ENCODE results near the gene ABITRAM. TPM values are rescaled to one million over a fixed set of nuclear protein-coding genes. Genes with fewer than 3 reads are reported as not detected.

The ABITRAM gene
- total and polyA plus RNA-seq, 2 of the 13 experiments (the other 11 are each of a cell fraction or from before 2014, with no cell fraction given): 10.2 to 21.6 TPM

GRCh38 chr9:108885643-108886348 lies 48.4 kb upstream of the ABITRAM start (continued):
- TF ChIP-seq MAX (IDR thresholded peaks at IDR 0.05) (peak; percentile 68; the same call in 1 of the 2 replicates), TCF7 (IDR thresholded peaks at IDR 0.05; ENCODE audit: low read depth) (peak; percentile 94), ZNF264 (CRISPR knock-in tag; IDR thresholded peaks at IDR 0.05) (peak; percentile 76; the same call in 1 of the 2 replicates), ZNF543 (CRISPR knock-in tag; IDR thresholded peaks at IDR 0.05) (peak; percentile 59; the same call in 1 of the 2 replicates), ZNF652 (CRISPR knock-in tag; IDR thresholded peaks at IDR 0.05; ENCODE audit: borderline replicate concordance, low read depth) (peak; percentile 63; the same call in 1 of the 2 replicates), DMTF1 (CRISPR knock-in tag; IDR thresholded peaks at IDR 0.05) (no peak), ZNF75D (CRISPR knock-in tag; IDR thresholded peaks at IDR 0.05; ENCODE audit: borderline replicate concordance) (no peak), ZNF496 (CRISPR knock-in tag; IDR thresholded peaks at IDR 0.05; ENCODE audit: insufficient replicate concordance) (no peak), MIXL1 (CRISPR knock-in tag; IDR thresholded peaks at IDR 0.05) (peak; percentile 96), NFE2L1 (CRISPR knock-in tag; IDR thresholded peaks at IDR 0.05; ENCODE audit: borderline replicate concordance) (no peak), SOX5 (CRISPR knock-in tag; IDR thresholded peaks at IDR 0.05; ENCODE audit: borderline replicate concordance) (peak; percentile 96), RXRA (CRISPR knock-in tag; IDR thresholded peaks at IDR 0.05) (peak; percentile 97; the same call in 1 of the 2 replicates), RCOR2 (CRISPR knock-in tag; IDR thresholded peaks at IDR 0.05) (peak; percentile 93), KAT8 (CRISPR knock-in tag; IDR thresholded peaks at IDR 0.05) (peak; percentile 89), NAIF1 (CRISPR knock-in tag; IDR thresholded peaks at IDR 0.05; ENCODE audit: borderline replicate concordance) (no peak)
- TF ChIP-seq, protein P1, sequence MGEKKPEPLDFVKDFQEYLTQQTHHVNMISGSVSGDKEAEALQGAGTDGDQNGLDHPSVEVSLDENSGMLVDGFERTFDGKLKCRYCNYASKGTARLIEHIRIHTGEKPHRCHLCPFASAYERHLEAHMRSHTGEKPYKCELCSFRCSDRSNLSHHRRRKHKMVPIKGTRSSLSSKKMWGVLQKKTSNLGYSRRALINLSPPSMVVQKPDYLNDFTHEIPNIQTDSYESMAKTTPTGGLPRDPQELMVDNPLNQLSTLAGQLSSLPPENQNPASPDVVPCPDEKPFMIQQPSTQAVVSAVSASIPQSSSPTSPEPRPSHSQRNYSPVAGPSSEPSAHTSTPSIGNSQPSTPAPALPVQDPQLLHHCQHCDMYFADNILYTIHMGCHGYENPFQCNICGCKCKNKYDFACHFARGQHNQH (CRISPR knock-in tag; IDR thresholded peaks at IDR 0.05): peak; percentile 97
- TF ChIP-seq, protein P2, sequence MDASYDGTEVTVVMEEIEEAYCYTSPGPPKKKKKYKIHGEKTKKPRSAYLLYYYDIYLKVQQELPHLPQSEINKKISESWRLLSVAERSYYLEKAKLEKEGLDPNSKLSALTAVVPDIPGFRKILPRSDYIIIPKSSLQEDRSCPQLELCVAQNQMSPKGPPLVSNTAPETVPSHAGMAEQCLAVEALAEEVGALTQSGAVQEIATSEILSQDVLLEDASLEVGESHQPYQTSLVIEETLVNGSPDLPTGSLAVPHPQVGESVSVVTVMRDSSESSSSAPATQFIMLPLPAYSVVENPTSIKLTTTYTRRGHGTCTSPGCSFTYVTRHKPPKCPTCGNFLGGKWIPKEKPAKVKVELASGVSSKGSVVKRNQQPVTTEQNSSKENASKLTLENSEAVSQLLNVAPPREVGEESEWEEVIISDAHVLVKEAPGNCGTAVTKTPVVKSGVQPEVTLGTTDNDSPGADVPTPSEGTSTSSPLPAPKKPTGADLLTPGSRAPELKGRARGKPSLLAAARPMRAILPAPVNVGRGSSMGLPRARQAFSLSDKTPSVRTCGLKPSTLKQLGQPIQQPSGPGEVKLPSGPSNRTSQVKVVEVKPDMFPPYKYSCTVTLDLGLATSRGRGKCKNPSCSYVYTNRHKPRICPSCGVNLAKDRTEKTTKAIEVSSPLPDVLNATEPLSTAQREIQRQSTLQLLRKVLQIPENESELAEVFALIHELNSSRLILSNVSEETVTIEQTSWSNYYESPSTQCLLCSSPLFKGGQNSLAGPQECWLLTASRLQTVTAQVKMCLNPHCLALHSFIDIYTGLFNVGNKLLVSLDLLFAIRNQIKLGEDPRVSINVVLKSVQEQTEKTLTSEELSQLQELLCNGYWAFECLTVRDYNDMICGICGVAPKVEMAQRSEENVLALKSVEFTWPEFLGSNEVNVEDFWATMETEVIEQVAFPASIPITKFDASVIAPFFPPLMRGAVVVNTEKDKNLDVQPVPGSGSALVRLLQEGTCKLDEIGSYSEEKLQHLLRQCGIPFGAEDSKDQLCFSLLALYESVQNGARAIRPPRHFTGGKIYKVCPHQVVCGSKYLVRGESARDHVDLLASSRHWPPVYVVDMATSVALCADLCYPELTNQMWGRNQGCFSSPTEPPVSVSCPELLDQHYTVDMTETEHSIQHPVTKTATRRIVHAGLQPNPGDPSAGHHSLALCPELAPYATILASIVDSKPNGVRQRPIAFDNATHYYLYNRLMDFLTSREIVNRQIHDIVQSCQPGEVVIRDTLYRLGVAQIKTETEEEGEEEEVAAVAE (CRISPR knock-in tag; IDR thresholded peaks at IDR 0.05; ENCODE audit: borderline replicate concordance): peak; percentile 87; the same call in 1 of the 2 replicates
- TF ChIP-seq, protein P3, sequence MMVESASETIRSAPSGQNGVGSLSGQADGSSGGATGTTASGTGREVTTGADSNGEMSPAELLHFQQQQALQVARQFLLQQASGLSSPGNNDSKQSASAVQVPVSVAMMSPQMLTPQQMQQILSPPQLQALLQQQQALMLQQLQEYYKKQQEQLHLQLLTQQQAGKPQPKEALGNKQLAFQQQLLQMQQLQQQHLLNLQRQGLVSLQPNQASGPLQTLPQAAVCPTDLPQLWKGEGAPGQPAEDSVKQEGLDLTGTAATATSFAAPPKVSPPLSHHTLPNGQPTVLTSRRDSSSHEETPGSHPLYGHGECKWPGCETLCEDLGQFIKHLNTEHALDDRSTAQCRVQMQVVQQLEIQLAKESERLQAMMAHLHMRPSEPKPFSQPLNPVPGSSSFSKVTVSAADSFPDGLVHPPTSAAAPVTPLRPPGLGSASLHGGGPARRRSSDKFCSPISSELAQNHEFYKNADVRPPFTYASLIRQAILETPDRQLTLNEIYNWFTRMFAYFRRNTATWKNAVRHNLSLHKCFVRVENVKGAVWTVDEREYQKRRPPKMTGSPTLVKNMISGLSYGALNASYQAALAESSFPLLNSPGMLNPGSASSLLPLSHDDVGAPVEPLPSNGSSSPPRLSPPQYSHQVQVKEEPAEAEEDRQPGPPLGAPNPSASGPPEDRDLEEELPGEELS (CRISPR knock-in tag; IDR thresholded peaks at IDR 0.05): peak; percentile 98
